OCI-LY1 (cell line): ENCODE results near the gene COA4.
"Not testable (repeated sequence)": the region's sequence is repeated elsewhere in the genome, so short reads cannot be mapped to it uniquely, and the experiment has no call there.

Source experiments
- H2AFZ ChIP-seq: fragments of 200-600 bp; sonication (generic), shearing (Covaris generic); 2 replicates; pipeline ENCODE4 v1.6.0; 2014; ENCODE audit warnings: antibody characterized with exemption, mild to moderate bottlenecking, low read length
- H3F3A ChIP-seq: fragments of 200-600 bp; sonication (generic), shearing (Covaris generic); 2 replicates; pipeline ENCODE4 v1.6.0; 2014; ENCODE audit warnings: mild to moderate bottlenecking, antibody characterized with exemption, low read length, moderate library complexity; ENCODE audit not compliant: insufficient read depth
- H3K27ac ChIP-seq: fragments of 200-600 bp; sonication (generic); 2 replicates; pipeline ENCODE4 v1.5.1; 2014; ENCODE audit warnings: low read length, mixed run types, mild to moderate bottlenecking, low read depth; ENCODE audit not compliant: poor library complexity, severe bottlenecking
- H3K27me3 ChIP-seq: fragments of 200-600 bp; sonication (generic); 2 replicates; pipeline ENCODE4 v1.6.0; 2014; ENCODE audit warnings: antibody characterized with exemption, mild to moderate bottlenecking, low read length, moderate library complexity; ENCODE audit not compliant: insufficient read depth
- H3K36me3 ChIP-seq: fragments of 200-600 bp; sonication (generic); 2 replicates; pipeline ENCODE4 v1.6.1; 2014; ENCODE audit warnings: mild to moderate bottlenecking, antibody characterized with exemption, low read length, moderate library complexity, mixed read lengths; ENCODE audit not compliant: insufficient read depth
- H3K4me1 ChIP-seq: fragments of 200-600 bp; sonication (generic); 2 replicates; pipeline ENCODE4 v1.5.1; 2014; ENCODE audit warnings: mild to moderate bottlenecking, low read length, moderate library complexity; ENCODE audit not compliant: insufficient read depth, severe bottlenecking
- H3K4me2 ChIP-seq: fragments of 200-600 bp; sonication (generic), shearing (Covaris generic); 2 replicates; pipeline ENCODE4 v1.6.1; 2014; ENCODE audit warnings: low read length
- H3K4me3 ChIP-seq: fragments of 200-600 bp; sonication (generic); 2 replicates; pipeline ENCODE4 v1.5.1; 2014; ENCODE audit warnings: low read length, low read depth, mild to moderate bottlenecking, mixed read lengths; ENCODE audit not compliant: poor library complexity, severe bottlenecking
- H3K79me2 ChIP-seq: fragments of 200-600 bp; shearing (Covaris generic); 2 replicates; pipeline ENCODE4 v1.6.1; 2016; ENCODE audit warnings: mixed run types, low read length, mixed read lengths; ENCODE audit not compliant: insufficient read depth
- H3K9ac ChIP-seq: fragments of 200-600 bp; sonication (generic), shearing (Covaris generic); 2 replicates; pipeline ENCODE4 v1.6.1; 2014; ENCODE audit warnings: mild to moderate bottlenecking, low read length, mixed read lengths
- H3K9me2 ChIP-seq: fragments of 200-600 bp; sonication (generic), shearing (Covaris generic); 2 replicates; pipeline ENCODE4 v1.6.1; 2014; ENCODE audit warnings: low read depth, mild to moderate bottlenecking, low read length, mixed read lengths
- H3K9me3 ChIP-seq: fragments of 200-600 bp; shearing (Covaris generic); 2 replicates; pipeline ENCODE4 v1.6.1; 2014; ENCODE audit warnings: low read length, mixed read lengths
- H4K20me1 ChIP-seq: fragments of 200-600 bp; sonication (generic), shearing (Covaris generic); 2 replicates; pipeline ENCODE4 v1.6.0; 2016; ENCODE audit warnings: mild to moderate bottlenecking, low read length; ENCODE audit not compliant: insufficient read depth
- EZH2 ChIP-seq: fragments of 200-600 bp; sonication (generic), shearing (Covaris generic); IDR thresholded peaks from 2 replicates; pipeline ENCODE4 v1.8.0; 2017; ENCODE audit warnings: borderline replicate concordance, mixed run types, mild to moderate bottlenecking, antibody characterized with exemption, low read length, moderate library complexity, mixed read lengths
- TF ChIP-seq, protein P1 (sequence below): fragments of 200-600 bp; sonication (generic), shearing (Covaris generic); IDR thresholded peaks from 2 replicates; pipeline ENCODE4 v1.5.1; 2017; ENCODE audit warnings: mild to moderate bottlenecking, antibody characterized with exemption, low read length, moderate library complexity, mixed read lengths

Gene COA4

DNA sequence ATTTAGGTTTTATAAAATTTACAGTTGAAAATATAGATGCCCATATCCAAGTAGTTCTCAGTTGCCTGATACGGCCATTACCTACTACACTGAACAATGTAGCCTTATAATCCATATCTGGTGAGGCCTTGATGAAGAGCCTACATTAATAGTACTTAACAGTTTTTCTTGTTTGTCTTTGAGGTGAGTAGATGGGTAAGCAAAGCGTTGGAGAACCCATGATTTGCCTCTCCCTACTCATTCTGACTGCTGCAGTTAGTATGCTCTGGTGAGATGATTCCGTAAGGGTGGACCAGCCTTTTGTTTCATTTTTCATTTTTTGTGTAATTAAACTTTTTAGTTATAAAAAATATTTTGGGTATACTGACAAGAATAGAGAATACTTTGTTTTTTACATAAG, 11.6 kb upstream of the COA4 start:
- Histone ChIP-seq H2AFZ (no peak overlapping the region), H3F3A (no peaks in the 10 kb centered on the region), H3K4me3 (no peak overlapping the region), H4K20me1 (no peaks in the 10 kb centered on the region), H3K4me2 (no peak overlapping the region), H3K4me1 (no peaks in the 10 kb centered on the region), H3K9me2 (no peaks in the 10 kb centered on the region), H3K27me3 (no peaks in the 10 kb centered on the region), H3K36me3 (peaks cover 39% of the 10 kb centered on the region), H3K79me2 (no peaks in the 10 kb centered on the region), H3K9ac (no peak overlapping the region), H3K27ac (no peak overlapping the region), H3K9me3 (no peaks in the 10 kb centered on the region)
- TF ChIP-seq, protein P1, sequence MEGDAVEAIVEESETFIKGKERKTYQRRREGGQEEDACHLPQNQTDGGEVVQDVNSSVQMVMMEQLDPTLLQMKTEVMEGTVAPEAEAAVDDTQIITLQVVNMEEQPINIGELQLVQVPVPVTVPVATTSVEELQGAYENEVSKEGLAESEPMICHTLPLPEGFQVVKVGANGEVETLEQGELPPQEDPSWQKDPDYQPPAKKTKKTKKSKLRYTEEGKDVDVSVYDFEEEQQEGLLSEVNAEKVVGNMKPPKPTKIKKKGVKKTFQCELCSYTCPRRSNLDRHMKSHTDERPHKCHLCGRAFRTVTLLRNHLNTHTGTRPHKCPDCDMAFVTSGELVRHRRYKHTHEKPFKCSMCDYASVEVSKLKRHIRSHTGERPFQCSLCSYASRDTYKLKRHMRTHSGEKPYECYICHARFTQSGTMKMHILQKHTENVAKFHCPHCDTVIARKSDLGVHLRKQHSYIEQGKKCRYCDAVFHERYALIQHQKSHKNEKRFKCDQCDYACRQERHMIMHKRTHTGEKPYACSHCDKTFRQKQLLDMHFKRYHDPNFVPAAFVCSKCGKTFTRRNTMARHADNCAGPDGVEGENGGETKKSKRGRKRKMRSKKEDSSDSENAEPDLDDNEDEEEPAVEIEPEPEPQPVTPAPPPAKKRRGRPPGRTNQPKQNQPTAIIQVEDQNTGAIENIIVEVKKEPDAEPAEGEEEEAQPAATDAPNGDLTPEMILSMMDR = no peak
- TF ChIP-seq EZH2 = no peak

DNA sequence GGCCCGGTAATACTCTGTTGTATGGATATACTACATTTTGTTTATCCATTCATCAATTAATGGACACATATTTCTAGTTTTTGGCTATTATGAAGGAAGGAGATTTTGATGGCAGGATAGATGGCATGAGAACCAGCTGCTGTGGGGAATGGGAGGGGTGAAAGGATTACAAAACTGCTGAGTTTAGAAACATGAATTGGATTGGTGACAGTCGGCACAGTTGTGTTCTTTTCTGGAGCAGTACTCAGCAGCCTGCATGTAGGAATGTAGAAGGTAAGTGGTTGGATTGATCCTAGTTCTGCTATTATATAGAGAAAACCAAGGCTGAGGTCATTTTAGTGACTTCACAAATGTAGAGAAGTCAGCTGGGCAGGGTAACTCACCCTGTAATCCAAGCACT, 7.2 kb upstream of the COA4 start:
- no peaks in the 10 kb centered on the region for H3K4me1 ChIP-seq
- H4K20me1 ChIP-seq = no peaks in the 10 kb centered on the region
- no peaks in the 10 kb centered on the region for H3K9me3 ChIP-seq
- H2AFZ ChIP-seq = no peak overlapping the region
- H3K36me3 ChIP-seq = peaks cover 17% of the 10 kb centered on the region
- TF ChIP-seq EZH2 = no peak
- H3K9ac ChIP-seq = no peak overlapping the region
- H3K27ac ChIP-seq = no peak overlapping the region
- no peaks in the 10 kb centered on the region for H3F3A ChIP-seq
- H3K4me2 ChIP-seq = no peak overlapping the region
- no peaks in the 10 kb centered on the region for H3K9me2 ChIP-seq
- no peak overlapping the region for H3K4me3 ChIP-seq
- H3K27me3 ChIP-seq = no peaks in the 10 kb centered on the region
- no peaks in the 10 kb centered on the region for H3K79me2 ChIP-seq

DNA sequence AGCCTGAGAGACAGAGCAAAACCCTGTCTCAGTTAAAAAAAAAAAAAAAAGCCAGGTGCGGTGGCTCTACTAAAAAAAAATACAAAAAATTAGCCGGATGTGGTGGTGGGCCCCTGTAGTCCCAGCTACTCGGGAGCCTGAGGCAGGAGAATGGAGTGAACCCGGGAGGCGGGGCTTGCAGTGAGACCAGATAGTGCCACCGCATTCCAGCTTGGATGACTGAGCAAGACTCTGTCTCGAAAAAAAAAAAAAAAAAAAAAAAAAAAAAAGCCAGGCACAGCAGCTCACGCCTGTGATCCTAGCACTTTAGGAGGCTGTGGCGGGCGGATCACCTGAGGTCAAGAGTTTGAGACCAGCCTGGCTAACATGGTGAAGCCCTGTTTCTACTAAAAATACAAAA, 3.8 kb upstream of the COA4 start:
- H3K27ac ChIP-seq, H3K4me2 ChIP-seq, H3K9ac ChIP-seq: not testable (repeated sequence)

DNA sequence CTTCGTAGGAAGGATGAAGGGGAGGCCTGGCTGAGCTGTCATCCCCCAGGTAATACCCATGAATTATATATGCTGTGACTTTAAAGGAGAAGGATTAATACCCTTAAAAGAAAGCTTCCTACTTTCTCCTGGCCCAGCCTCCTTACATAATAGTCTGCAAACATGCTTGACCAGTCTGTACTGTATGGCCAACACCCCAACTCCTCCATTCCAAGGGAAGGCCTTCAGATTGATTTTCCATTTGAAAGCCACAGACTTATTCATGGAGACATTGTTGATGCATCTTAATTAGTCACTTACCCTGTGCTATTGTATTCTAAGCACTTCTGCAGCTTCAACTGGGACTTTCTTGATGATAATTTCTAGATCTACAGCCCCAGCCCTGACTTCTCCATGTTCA, 2.1 kb upstream of the COA4 start:
- no peak overlapping the region for H3K4me3 ChIP-seq
- H3K79me2 ChIP-seq = peaks cover 25% of the 10 kb centered on the region
- no peak overlapping the region for H3K4me2 ChIP-seq

More for the DNA sequence above, 3.8 kb upstream of the COA4 start:
- not testable (repeated sequence) for H3K27me3 ChIP-seq, H4K20me1 ChIP-seq, H3K4me3 ChIP-seq, H3K9me2 ChIP-seq, H3K9me3 ChIP-seq, H3F3A ChIP-seq, H3K36me3 ChIP-seq, H2AFZ ChIP-seq
- H3K79me2 ChIP-seq = peaks cover 15% of the 10 kb centered on the region
- H3K4me1 ChIP-seq = peaks cover 17% of the 10 kb centered on the region

More for the DNA sequence above, 2.1 kb upstream of the COA4 start:
- no peak for TF ChIP-seq EZH2
- TF ChIP-seq, protein P1 = no peak
- H3K27me3 ChIP-seq = no peaks in the 10 kb centered on the region
- H3K36me3 ChIP-seq = peaks cover 20% of the 10 kb centered on the region
- no peak overlapping the region for H3K27ac ChIP-seq
- peaks cover 28% of the 10 kb centered on the region for H3K4me1 ChIP-seq
- no peak overlapping the region for H3K9ac ChIP-seq
- H4K20me1 ChIP-seq = no peaks in the 10 kb centered on the region
- H3K9me3 ChIP-seq = no peaks in the 10 kb centered on the region
- no peak overlapping the region for H2AFZ ChIP-seq
- no peaks in the 10 kb centered on the region for H3K9me2 ChIP-seq
- H3F3A ChIP-seq = no peaks in the 10 kb centered on the region
